ENCODE results near the gene GLYATL1B. TPM values are rescaled to one million over a fixed set of nuclear protein-coding genes. Genes with fewer than 3 reads are reported as not detected.
A peak's percentile ranks its signal among the peaks of the same experiment; 100 is the strongest.
"Not testable (repeated sequence)": the region's sequence is repeated elsewhere in the genome, so short reads cannot be mapped to it uniquely, and the experiment has no call there.

The GLYATL1B gene
- total RNA-seq, 2 experiments from 2014 or later: not detected

DNA sequence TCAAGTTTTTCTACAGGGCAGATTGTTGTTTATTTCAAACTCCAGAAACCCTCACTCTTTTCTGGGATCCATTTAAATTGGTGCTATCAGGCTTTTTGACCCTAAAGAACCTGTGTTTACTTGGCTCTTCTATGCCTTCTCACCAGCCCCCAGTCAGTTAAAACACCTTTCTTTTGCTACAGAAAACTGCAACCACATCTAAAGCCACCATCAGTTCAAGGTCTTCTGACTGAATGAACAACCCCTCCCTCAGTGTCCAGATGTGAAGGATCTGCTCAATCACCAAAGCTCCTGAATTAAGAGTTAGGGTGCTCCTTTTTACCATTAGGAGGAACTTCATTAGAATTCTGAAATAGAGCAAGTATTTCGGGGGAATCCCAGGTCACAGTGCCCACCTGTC lies 7.0 kb upstream of the GLYATL1B start:
- no peak overlapping the region for H3K27ac Mint-ChIP-seq
- DNase-seq: no peak
- peaks cover 1% of the 10 kb centered on the region for H3K9me3 Mint-ChIP-seq
- H3K27me3 Mint-ChIP-seq: peaks cover 18% of the 10 kb centered on the region
- peaks cover 3% of the 10 kb centered on the region for H3K4me1 Mint-ChIP-seq
- no peaks in the 10 kb centered on the region for H3K36me3 Mint-ChIP-seq
- H3K4me3 Mint-ChIP-seq: no peak overlapping the region

DNA sequence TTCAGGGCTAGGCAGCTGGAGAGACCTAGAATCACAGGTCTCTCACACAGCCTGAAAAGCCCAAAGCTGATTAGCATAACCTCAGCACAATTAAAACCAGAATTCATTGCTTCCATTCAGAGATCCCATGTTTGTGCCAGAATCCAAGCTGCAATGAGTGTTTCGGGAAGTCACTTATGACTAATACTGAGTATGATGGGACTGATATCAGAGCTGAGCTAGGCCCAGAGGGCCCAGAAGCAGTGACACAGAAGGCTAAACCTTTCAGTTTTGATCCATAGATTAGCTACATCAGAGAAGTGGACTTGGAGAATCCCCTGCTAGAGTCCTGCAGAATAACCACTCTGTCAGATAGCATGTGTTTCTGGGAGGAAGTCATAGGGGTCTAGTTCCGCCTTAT lies 5.7 kb upstream of the GLYATL1B start:
- not testable (repeated sequence) for H3K9me3 Mint-ChIP-seq, H3K4me3 Mint-ChIP-seq, H3K27me3 Mint-ChIP-seq, H3K36me3 Mint-ChIP-seq, H3K27ac Mint-ChIP-seq, H3K4me1 Mint-ChIP-seq, DNase-seq

DNA sequence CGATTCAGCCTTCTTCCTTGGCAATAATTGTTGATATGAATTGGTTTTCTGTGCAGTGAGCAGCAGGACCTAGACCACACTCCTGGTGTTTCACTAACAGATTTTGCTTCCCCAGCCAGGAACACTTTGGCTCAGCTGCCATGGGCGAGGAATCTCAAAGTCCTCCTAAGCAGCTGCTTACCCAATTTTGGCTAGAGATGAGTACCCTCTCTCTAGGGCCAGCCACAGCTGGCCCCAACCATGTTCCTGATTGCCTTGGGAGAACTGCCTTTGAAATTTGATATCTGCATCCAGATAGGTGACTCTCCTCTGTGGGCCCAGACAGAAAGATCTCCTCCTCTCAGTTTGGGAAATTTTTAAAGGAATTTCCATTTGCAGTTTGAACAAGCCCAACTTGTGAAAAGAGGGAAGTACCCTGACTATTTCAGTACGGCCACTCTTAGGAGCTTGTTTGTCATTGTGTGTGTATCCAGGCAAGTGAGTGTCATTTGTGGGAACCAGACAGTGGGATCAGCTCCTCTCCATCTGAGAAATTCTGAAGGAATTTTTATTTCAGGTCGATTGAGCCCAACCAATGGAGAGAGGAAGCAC lies 4.6 kb upstream of the GLYATL1B start:
- not testable (repeated sequence) for H3K9me3 Mint-ChIP-seq, DNase-seq, H3K36me3 Mint-ChIP-seq, H3K4me1 Mint-ChIP-seq, H3K27ac Mint-ChIP-seq, H3K4me3 Mint-ChIP-seq, H3K27me3 Mint-ChIP-seq

DNA sequence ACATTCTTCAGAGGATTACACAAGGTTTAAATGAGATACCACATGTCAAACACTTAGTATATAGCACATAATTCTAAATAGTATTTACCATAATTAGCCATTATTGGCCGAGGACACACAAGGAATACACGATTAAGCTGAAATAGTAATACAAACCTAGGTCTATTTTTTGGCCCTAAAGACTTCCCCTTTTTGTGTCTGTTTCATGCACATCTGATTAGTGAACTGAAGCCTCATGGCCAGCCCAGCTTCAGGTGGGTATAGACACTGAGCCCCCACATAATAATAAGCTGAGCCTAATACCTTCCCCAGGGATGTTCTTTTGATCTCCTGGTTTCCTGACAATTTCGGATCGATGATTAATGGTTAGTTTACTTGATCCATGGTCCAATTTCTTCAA lies 2.1 kb downstream of the GLYATL1B start:
- H3K27me3 Mint-ChIP-seq: peaks cover 7% of the 10 kb centered on the region

DNA sequence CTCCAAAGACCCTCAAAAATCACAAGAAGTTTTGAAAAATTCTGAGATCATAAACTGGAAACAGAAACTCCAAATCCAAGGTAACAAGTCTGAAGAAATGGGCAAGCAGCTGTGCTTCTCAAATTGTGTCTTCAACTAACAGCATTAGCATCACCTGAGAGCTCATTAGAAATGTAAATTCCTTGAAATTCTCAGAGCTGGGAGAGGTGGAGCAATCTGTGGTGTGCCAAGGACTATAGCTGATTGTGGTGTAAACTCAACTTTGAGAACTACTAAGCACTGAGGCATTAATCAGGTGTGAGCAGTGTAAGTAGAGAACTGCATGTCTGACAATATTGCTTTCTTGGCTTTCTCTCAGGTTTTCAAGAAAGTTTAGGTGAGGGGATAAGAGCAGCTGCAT lies 7.5 kb downstream of the GLYATL1B start:
- H3K27ac Mint-ChIP-seq, H3K4me3 Mint-ChIP-seq: not testable (repeated sequence)
- peaks cover 36% of the 10 kb centered on the region for H3K27me3 Mint-ChIP-seq

More for the DNA sequence above, 2.1 kb downstream of the GLYATL1B start:
- H3K4me3 Mint-ChIP-seq: no peak overlapping the region
- H3K36me3 Mint-ChIP-seq: no peaks in the 10 kb centered on the region
- H3K27ac Mint-ChIP-seq: no peak overlapping the region
- H3K4me1 Mint-ChIP-seq: no peaks in the 10 kb centered on the region
- DNase-seq: no peak
- H3K9me3 Mint-ChIP-seq: no peaks in the 10 kb centered on the region

DNA sequence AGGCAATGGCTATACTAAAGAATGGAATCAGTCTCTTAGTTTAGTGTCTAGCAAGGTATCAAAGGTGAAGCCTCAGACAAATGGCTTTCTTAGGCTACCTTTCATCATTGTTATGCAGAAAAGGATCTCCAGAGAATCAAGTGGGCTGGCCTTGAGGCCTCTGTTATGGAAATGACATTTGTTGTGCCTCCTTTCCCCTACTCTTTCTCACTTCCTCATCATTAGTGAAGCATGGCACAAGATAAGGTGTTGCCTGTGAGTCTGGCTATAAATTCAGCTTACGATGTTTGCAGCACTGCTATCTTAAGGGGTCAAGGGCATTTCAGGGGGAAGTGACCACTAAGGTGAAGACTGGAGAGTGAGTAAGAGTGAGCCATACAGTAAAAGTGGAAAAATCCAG lies 9.1 kb downstream of the GLYATL1B start:
- H3K4me3 Mint-ChIP-seq, H3K4me1 Mint-ChIP-seq, H3K36me3 Mint-ChIP-seq, H3K9me3 Mint-ChIP-seq, H3K27ac Mint-ChIP-seq, DNase-seq: not testable (repeated sequence)
- H3K27me3 Mint-ChIP-seq: peaks cover 49% of the 10 kb centered on the region

More for the DNA sequence above, 7.5 kb downstream of the GLYATL1B start:
- DNase-seq, H3K9me3 Mint-ChIP-seq, H3K36me3 Mint-ChIP-seq, H3K4me1 Mint-ChIP-seq: not testable (repeated sequence)

DNA sequence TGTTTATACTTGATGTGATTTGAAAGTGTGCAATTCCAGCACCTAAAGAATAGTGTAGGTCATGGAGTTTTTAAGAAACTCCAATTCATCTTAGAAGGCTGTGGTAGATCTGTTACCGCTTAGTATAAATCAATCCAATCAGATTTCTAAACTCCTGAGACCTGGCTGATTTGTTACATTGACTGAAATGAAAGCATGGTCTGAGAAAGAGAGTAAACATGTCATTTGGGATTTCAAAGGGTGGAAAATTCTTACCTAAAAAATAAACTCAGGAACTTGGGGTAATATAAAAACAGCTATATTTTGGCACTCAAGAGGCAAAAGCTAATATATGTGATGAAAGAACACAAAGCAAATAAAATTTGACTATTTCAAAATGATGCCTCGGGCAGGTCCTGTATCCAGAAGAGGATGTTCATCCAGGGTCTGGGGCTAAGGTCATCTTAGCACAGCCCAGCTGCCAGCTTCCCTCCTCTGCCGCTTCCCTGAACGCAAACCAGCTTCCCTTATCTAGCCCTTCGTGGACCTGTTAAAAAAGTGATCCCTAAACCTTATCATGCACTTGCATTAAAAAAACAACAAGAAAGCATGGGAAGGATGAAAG lies 10.0 kb downstream of the GLYATL1B start:
- not testable (repeated sequence) for H3K4me1 Mint-ChIP-seq, H3K9me3 Mint-ChIP-seq, H3K4me3 Mint-ChIP-seq, H3K36me3 Mint-ChIP-seq, H3K27ac Mint-ChIP-seq, DNase-seq
- peaks cover 53% of the 10 kb centered on the region for H3K27me3 Mint-ChIP-seq

DNA sequence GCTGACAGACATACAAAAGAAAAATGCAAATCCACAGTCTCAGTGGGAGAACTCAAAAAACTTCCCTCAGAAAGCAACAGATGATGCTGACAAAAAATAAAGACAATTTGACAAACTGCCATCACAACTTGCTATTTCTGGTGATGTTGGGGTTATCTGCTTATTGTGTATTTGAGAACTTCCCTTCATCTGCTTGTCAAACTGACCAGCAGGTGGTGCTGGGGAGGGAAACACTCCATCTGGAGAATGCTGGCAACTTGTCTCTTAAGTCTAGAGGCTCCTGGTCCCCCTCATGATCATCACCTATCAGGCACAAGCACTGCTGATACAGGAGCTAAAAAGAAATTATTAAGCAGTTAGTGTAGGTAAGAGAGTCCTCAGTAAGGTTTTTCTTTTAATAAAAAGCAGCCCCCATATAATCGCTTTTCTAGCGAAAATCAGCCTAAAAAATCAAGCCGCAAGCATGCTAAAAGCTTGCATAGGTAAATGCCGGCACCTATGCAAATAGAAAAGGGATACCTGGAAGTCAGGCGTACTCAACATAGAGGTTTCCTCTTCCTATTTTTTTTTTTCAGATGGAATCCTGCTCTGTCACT lies 11.1 kb downstream of the GLYATL1B start:
- H3K4me1 Mint-ChIP-seq: peaks cover 5% of the 10 kb centered on the region
- H3K4me3 Mint-ChIP-seq: no peak overlapping the region
- no peaks in the 10 kb centered on the region for H3K9me3 Mint-ChIP-seq
- peaks cover 63% of the 10 kb centered on the region for H3K27me3 Mint-ChIP-seq
- H3K27ac Mint-ChIP-seq: peak overlapping the region; percentile 25
- DNase-seq: peak; percentile 55
- H3K36me3 Mint-ChIP-seq: no peaks in the 10 kb centered on the region

DNA sequence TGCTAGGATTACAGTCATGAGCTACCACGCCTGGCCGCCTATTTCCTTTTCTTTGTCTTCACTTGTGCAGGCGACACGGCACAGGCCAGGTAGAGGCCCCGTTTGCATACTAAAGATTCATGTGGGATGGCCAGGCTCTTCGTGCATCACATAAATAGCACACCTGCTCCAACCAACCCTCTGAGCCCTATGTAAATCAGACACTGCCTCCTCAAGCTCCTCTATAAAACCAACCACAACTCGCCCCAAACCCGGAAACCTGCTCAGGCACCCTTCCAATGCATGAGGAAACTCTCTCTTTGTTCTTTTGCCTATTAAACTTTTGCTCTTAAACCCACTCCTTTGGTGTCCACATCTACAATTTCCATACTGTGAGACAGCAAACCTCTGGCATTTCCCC lies 11.8 kb downstream of the GLYATL1B start:
- not testable (repeated sequence) for DNase-seq, H3K4me3 Mint-ChIP-seq, H3K4me1 Mint-ChIP-seq, H3K36me3 Mint-ChIP-seq, H3K9me3 Mint-ChIP-seq, H3K27ac Mint-ChIP-seq
- H3K27me3 Mint-ChIP-seq: peaks cover 71% of the 10 kb centered on the region

DNA sequence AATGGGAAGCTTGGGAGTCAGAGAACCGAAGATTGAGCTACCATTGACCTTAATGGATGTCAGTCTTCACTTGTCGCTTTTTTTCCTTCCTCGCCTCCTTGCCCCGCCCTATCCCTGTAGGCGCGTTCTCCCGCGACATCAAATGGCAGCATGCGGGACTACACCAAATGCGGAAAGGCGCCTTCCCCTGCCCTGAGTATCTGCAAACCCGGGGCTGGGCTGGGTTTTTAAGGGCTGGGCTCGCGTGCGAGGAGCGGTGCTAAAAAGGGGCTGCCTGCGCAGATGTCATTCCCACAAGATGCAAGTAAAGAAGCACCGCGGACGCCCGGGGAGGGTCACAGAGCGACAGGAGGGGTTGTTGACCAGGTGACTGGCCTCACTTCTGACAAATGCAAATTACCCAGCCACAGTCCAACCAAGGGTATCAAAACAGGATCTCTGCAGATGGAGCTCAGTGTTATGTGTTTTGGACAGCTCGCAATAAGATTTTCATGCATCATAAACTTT lies 16.2 kb downstream of the GLYATL1B start:
- H3K9me3 Mint-ChIP-seq: no peaks in the 10 kb centered on the region
- peak overlapping the region; percentile 69 for H3K4me3 Mint-ChIP-seq
- peaks cover 6% of the 10 kb centered on the region for H3K36me3 Mint-ChIP-seq
- peaks cover 20% of the 10 kb centered on the region for H3K4me1 Mint-ChIP-seq
- no peak overlapping the region for H3K27ac Mint-ChIP-seq
- DNase-seq: peak; percentile 67
- H3K27me3 Mint-ChIP-seq: peaks cover 87% of the 10 kb centered on the region

DNA sequence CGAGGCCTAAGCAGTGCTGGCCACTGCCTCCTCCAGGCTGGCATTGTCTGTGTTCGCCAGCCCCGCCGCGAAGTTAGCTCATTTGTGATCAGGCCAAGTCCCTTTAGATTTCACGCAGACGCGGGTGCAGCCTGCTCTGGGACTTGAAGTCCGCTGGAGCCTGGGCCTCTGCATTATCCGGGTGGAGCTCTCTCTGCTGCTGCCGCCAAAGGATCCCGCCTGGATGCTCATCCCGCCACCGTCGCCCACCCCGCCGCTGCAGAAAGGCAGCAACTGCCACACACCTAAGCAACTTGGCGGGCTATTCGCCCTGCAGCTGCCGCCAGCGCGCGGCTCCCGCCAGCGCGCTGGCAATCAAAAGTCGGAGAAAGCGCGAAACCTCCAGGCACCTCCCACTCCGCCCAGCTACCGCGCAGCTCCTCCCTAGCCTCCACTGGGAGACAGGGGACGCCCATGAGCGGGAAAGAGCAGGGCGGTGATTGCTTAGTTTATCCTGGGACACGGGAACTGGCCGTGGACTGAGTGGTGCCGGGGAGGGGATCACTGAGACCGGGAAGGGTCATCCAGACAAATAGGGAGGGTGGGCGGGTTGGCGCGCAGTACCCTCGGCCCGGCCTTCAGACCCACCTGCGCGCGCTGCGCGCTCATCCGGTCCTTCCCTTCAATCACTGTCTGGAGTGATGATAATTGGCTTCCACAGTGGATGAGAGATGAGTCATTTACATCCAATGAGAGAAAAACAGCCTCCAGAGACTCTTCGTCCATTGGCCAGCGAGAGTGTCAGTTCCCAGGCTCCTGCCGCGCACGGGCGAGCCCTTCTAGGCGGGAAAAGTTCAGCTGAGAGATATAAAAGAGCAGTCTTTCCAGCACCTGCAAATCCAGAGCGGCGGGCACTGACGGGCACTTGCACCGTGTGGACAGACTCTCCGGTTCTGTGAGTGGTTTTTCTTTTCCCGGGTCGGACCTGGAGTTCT lies 20.5 kb downstream of the GLYATL1B start, which contains the start of gene FAM111B:
Gene FAM111B (plus strand): TSS at position 875 of the 974 bp plus-strand sequence. CDS start 2,389 bp downstream, outside the sequence.
- Mint-ChIP-seq H3K27me3 (peaks cover 79% of the 10 kb centered on the region), H3K27ac (peak within 1 kb of the TSS; percentile 78), H3K9me3 (no peaks in the 10 kb centered on the region), H3K36me3 (peaks cover 40% of the 10 kb centered on the region), H3K4me1 (peaks cover 34% of the 10 kb centered on the region), H3K4me3 (peak within 1 kb of the TSS; percentile 88)
- peak; percentile 77 for DNase-seq

DNA sequence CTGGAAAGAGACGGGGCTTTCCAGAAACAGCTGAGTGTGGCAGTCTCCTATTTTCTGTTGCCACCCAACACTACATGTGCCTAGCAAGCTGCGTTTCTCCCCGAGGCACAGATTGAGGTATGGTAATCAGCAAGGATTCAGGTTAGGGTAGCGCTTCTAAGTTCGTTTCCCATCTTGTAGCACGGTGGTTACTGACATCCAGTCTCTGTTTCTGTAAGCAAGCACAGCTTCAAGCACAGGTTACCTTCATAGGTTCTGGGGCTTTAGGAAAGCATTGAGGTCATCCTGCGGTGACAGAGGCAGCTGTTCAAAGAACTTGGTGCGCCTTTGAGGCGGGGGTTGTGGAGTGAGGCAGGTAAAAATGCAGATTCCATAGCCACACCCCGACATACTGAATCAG lies 21.6 kb downstream of the GLYATL1B start:
- H3K27ac Mint-ChIP-seq: peak overlapping the region; percentile 78
- peaks cover 68% of the 10 kb centered on the region for H3K27me3 Mint-ChIP-seq
- peak overlapping the region; percentile 88 for H3K4me3 Mint-ChIP-seq
- H3K4me1 Mint-ChIP-seq: peaks cover 34% of the 10 kb centered on the region
- peak; percentile 37 for DNase-seq
- H3K9me3 Mint-ChIP-seq: not testable (repeated sequence)
- peaks cover 44% of the 10 kb centered on the region for H3K36me3 Mint-ChIP-seq

DNA sequence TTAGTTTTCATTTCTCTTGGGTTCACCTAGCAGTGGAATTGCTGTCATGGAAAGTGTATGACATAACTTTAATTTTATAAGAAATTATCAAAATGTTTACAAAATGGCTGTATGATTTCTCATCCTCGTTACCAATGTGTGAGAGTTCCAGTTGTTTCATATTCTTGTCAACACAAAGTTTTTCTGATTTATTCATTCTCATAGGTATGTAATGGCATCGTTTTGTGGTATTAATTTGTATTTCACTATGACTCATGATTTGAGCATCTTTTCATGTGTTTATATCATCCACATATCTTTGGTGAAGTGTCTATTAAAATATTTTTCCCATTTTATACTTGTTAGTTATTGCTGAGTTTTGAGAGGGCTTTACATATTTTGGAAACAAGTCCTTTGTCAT lies 26.4 kb downstream of the GLYATL1B start:
- H3K9me3 Mint-ChIP-seq: peaks cover 4% of the 10 kb centered on the region
- no peak overlapping the region for H3K27ac Mint-ChIP-seq
- no peak overlapping the region for H3K4me3 Mint-ChIP-seq
- peaks cover 31% of the 10 kb centered on the region for H3K27me3 Mint-ChIP-seq
- H3K4me1 Mint-ChIP-seq: peaks cover 16% of the 10 kb centered on the region
- no peak for DNase-seq
- peaks cover 84% of the 10 kb centered on the region for H3K36me3 Mint-ChIP-seq

DNA sequence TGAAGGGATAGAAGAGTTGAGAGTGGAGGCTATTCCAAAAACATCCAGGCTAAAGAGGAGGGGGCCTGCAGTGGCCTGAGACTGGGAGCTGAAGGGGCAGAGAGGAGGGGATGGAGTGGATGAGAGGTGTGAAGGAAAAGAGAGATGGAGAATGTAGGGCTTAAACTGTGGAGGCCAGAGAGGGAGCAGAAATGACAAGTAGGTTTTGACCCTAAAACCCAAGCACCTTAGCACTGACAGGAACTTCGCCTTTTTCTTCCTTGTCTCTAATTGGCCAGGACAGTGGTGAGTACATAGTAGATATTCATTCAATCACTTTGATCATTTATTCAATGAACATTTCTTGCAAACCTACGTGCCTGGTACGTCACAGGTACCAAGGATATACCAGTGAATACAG lies 28.2 kb downstream of the GLYATL1B start:
- H3K27ac Mint-ChIP-seq: no peak overlapping the region
- no peak overlapping the region for H3K4me3 Mint-ChIP-seq

DNA sequence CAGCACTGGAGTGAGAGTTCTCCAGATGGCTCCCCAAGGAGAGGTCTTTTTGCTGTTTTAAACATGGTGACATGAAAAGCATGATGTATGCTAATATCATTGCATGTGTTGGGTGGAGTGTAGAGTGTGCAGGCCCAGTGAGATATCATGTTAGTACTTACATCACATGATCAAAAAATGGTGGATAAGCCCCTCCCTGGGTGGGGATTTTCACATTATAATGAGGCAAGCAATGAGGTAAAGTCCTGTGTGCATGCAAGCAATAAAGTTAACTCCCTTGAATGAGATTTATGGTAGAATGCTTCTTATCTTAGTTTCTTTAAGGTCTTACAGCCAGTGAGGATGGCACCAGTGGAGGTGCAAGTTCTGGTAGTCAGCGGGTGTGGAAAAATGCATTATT lies 29.4 kb downstream of the GLYATL1B start:
- no peak overlapping the region for H3K27ac Mint-ChIP-seq
- no peak overlapping the region for H3K4me3 Mint-ChIP-seq
- peaks cover 11% of the 10 kb centered on the region for H3K9me3 Mint-ChIP-seq
- peaks cover 5% of the 10 kb centered on the region for H3K27me3 Mint-ChIP-seq
- H3K36me3 Mint-ChIP-seq: peaks cover 79% of the 10 kb centered on the region
- DNase-seq: no peak
- peaks cover 2% of the 10 kb centered on the region for H3K4me1 Mint-ChIP-seq

More for the DNA sequence above, 28.2 kb downstream of the GLYATL1B start:
- no peak for DNase-seq
- H3K9me3 Mint-ChIP-seq: peaks cover 11% of the 10 kb centered on the region
- peaks cover 2% of the 10 kb centered on the region for H3K4me1 Mint-ChIP-seq
- peaks cover 15% of the 10 kb centered on the region for H3K27me3 Mint-ChIP-seq
- peaks cover 86% of the 10 kb centered on the region for H3K36me3 Mint-ChIP-seq

Data from activated naive CD8-positive, alpha-beta T cell treated with anti-CD3 and anti-CD28 coated beads for 36 hours (primary cell).